G401.6 (cell line): ENCODE measurements around the gene PTPRN.
"Not testable (repeated sequence)": the region's sequence is repeated elsewhere in the genome, so short reads cannot be mapped to it uniquely, and the experiment has no call there.

Experiments used
- FAIRE-seq: peaks from 2 replicates; lab custom pipeline; 2012; peaks lifted over from hg19 to GRCh38; lab: Jason Lieb, UNC

Gene PTPRN

GRCh38 chr2:219306047-219306446 lies 3.2 kb downstream of the PTPRN start:
- no peak for FAIRE-seq

- no peak for FAIRE-seq
Measured at GRCh38 chr2:219304223-219304622, 5.0 kb downstream of the PTPRN start.

- FAIRE-seq = no peak
Measured at GRCh38 chr2:219302412-219302968, 6.7 kb downstream of the PTPRN start.

GRCh38 chr2:219300022-219300421 lies 9.2 kb downstream of the PTPRN start:
- no peak for FAIRE-seq

- FAIRE-seq = no peak
Measured at GRCh38 chr2:219299372-219299760, 9.8 kb downstream of the PTPRN start.

GRCh38 chr2:219298759-219299371 lies 10.3 kb downstream of the PTPRN start:
- FAIRE-seq = peak; percentile 87

GRCh38 chr2:219297766-219298456 lies 11.3 kb downstream of the PTPRN start:
- FAIRE-seq = no peak

- FAIRE-seq = no peak
Measured at GRCh38 chr2:219296631-219297391, 12.4 kb downstream of the PTPRN start.

GRCh38 chr2:219296142-219296541 lies 13.1 kb downstream of the PTPRN start:
- FAIRE-seq = no peak

GRCh38 chr2:219294356-219295351 lies 14.5 kb downstream of the PTPRN start:
- FAIRE-seq = no peak

GRCh38 chr2:219293736-219294231 lies 15.4 kb downstream of the PTPRN start:
- no peak for FAIRE-seq

- no peak for FAIRE-seq
Measured at GRCh38 chr2:219292616-219293015, 16.6 kb downstream of the PTPRN start.

- no peak for FAIRE-seq
Measured at GRCh38 chr2:219291910-219292490, 17.2 kb downstream of the PTPRN start.

- FAIRE-seq = no peak
Measured at GRCh38 chr2:219291394-219291793, 17.8 kb downstream of the PTPRN start.

- FAIRE-seq = no peak
Measured at GRCh38 chr2:219290381-219291171, 18.6 kb downstream of the PTPRN start.

- FAIRE-seq = no peak
Measured at GRCh38 chr2:219289537-219290361, 19.5 kb downstream of the PTPRN start.

GRCh38 chr2:219289195-219289536 lies 20.0 kb downstream of the PTPRN start:
- FAIRE-seq = no peak

GRCh38 chr2:219287580-219288265 lies 21.5 kb downstream of the PTPRN start:
- FAIRE-seq = no peak

GRCh38 chr2:219287116-219287440 lies 22.1 kb downstream of the PTPRN start:
- FAIRE-seq = not testable (repeated sequence)
